ENCODE data around the gene PLOD2. TPM values are rescaled to one million over a fixed set of nuclear protein-coding genes. Genes with fewer than 3 reads are reported as not detected.

The PLOD2 gene
- total and polyA plus RNA-seq, 2 of the 4 experiments (the other 2 are of a cell fraction): 84.0 to 117 TPM

GRCh38 chr3:146106986-146107385 lies 54.0 kb downstream of the PLOD2 start:
- H3K14ac ChIP-seq (replicated peaks; ENCODE audit: low read depth, low read length): no peak overlapping the region
- no peak overlapping the region for H3K9ac ChIP-seq (ENCODE audit: low read depth, low read length)
- H3K79me1 ChIP-seq (ENCODE audit: low read depth in 1 of 2, low read length in 2 of 2): peaks cover 8 to 17% of the 10 kb centered on the region in 2 experiments
- CTCF ChIA-PET: no interaction called here
- H3K18ac ChIP-seq (ENCODE audit: low read depth, low read length): no peak overlapping the region
- H2AFZ ChIP-seq (replicated peaks; ENCODE audit: low read length, poor library complexity): no peak overlapping the region
- H3K23ac ChIP-seq (ENCODE audit: low read depth, low read length): no peak overlapping the region
- intact Hi-C loops (cut with micrococcal nuclease): no loop called here
- no peak overlapping the region for H3K56ac ChIP-seq (ENCODE audit: extremely low read depth, insufficient read depth, low read length)
- H3K4ac ChIP-seq (ENCODE audit: low read depth, low read length): no peak overlapping the region
- no peaks in the 10 kb centered on the region for H4K20me1 ChIP-seq (ENCODE audit: insufficient read depth, low read length)
- in situ Hi-C loops (cut with MboI; ENCODE audit: low sequenced_read_pairs): no loop called here
- no peak overlapping the region for H2BK15ac ChIP-seq (ENCODE audit: low read depth, low read length)
- BruUV-seq (replicated peaks): no TSS peak
- H2AK5ac ChIP-seq (ENCODE audit: low read depth, low read length): no peak overlapping the region
- no peak overlapping the region for H3K4me2 ChIP-seq (ENCODE audit: low read depth, low read length)
- H4K8ac ChIP-seq (ENCODE audit: low read depth in 2 of 2, low read length in 2 of 2): no peak overlapping the region
- H3K4me1 ChIP-seq (ENCODE audit: control insufficient read depth, insufficient read depth, low read length): no peaks in the 10 kb centered on the region
- 100% methylated on average over 1 of the region's 5 CpGs; no CpG with 5 or more reads in 1 of the 2 experiments for WGBS, 2 experiments (ENCODE audit: extremely low coverage in 2 of 2, insufficient read length in 1 of 2)
- H3K36me3 ChIP-seq (ENCODE audit: control insufficient read depth, insufficient read depth, low read length): peaks cover 11% of the 10 kb centered on the region
- no peak overlapping the region for H3K4me3 ChIP-seq (ENCODE audit: insufficient read depth, low read depth, low read length)
- H3K9me3 ChIP-seq (ENCODE audit: control insufficient read depth, insufficient read depth, low read length): no peaks in the 10 kb centered on the region
- no peaks in the 10 kb centered on the region for H3K27me3 ChIP-seq (ENCODE audit: control insufficient read depth, insufficient read depth, low read length)
- H4K5ac ChIP-seq (ENCODE audit: low read depth, low read length): no peak overlapping the region
- POLR2A ChIA-PET (ENCODE audit: unreplicated experiment): no interaction called here
- DNase-seq: no peak
- no peak overlapping the region for H2BK20ac ChIP-seq (ENCODE audit: low read depth, low read length)
- H4K91ac ChIP-seq (ENCODE audit: insufficient read depth, low read depth, low read length): no peak overlapping the region
- dilution Hi-C loops (cut with HindIII; ENCODE audit: low sequenced_read_pairs, unreplicated experiment): no loop called here
- TF ChIP-seq RCOR1 (IDR thresholded peaks at IDR 0.05; ENCODE audit: insufficient replicate concordance, low read length) (no peak), MAFK (IDR thresholded peaks at IDR 0.05; ENCODE audit: low read depth, low read length) (no peak), USF2 (IDR thresholded peaks at IDR 0.05; ENCODE audit: low read depth, low read length) (no peak)
- H3K27ac ChIP-seq (ENCODE audit: insufficient read depth, low read length): no peak overlapping the region
- no peak overlapping the region for H2BK120ac ChIP-seq (ENCODE audit: low read depth, low read length)
- no peak overlapping the region for H2AK9ac ChIP-seq (replicated peaks; ENCODE audit: low read depth, low read length, poor library complexity)
- H3K9me1 ChIP-seq (ENCODE audit: insufficient read depth, low read length): no peaks in the 10 kb centered on the region
- H2BK5ac ChIP-seq (ENCODE audit: low read depth, low read length, poor library complexity, severe bottlenecking): no peak overlapping the region
- ATAC-seq (ENCODE audit: low read depth): no peak

Measured in IMR-90 (cell line).